Stimulated activated CD4-positive, alpha-beta T cell treated with anti-CD3 and anti-CD28 coated beads, Interleukin-12 subunit alpha, Interleukin-12 subunit beta, amount 100 ng/mL, for 24 hours (primary cell): ENCODE data around the gene PRDM5.

Experiments used
- DNase-seq, 2 experiments: peaks; one replicate each; pipeline ENCODE4 v3.0.0-alpha.2; 2020; ENCODE audit warnings: low read depth in 2 of 2

The PRDM5 gene

DNA sequence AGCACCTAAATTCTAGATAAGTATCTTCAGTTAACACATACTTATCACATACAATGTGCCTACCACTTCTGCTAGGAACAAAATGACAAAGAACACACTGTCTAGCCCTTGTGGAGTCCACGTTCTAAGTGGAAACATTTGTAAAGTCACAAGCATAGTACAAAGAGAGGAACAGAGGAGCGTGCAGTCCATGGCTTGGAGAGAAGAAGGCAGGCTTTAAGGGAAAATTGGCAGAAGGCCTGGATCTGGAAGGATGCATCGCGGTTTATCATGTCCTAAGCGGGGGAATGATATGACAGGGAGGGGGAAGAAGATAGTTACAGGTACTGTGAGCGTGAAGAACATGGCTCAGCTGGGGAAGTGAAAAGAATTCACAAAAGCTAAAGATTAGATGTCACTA is 218.0 kb downstream of the PRDM5 start:
- no peak for DNase-seq

- no peak for DNase-seq
These were observed 218.6 kb downstream of the PRDM5 start for GRCh38 chr4:120703908-120704307.

DNA sequence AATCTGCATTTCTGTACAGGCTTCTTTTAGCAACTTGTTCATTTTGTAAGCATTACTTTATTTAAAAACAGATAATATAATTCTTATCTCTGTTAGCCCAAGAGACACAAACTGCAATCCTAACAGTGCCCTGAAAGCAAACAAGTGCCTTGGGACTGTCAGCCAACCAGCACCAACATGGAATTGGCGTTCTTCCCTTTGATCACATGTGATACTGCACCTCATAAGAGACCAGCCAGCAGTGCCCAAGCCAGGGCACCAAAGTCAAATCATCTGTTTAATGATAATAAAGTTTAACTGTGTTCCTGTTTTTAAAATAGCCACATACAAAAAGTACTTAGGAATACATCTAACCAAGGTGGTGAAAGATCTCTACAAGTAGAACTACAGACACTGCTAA is 223.2 kb downstream of the PRDM5 start:
- no peak for DNase-seq

DNA sequence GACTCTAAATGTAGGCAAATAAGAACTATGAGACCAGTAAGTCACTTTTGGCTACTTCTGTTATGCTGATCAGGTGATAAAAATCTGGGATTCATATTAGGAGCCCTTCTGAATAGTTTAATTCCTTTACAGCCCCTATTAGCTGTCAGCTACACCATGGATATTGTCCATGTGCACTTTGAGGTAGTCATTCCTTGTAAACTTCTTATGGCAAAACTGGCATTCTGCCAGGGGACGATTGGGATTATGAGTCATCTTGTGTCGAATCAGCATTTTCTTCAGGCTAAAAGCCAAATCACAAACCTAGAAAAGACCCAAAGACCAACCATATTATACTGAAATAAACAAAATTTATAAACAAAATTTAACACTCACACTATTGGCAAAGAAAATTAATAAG is 227.6 kb downstream of the PRDM5 start:
- no peak for DNase-seq

DNA sequence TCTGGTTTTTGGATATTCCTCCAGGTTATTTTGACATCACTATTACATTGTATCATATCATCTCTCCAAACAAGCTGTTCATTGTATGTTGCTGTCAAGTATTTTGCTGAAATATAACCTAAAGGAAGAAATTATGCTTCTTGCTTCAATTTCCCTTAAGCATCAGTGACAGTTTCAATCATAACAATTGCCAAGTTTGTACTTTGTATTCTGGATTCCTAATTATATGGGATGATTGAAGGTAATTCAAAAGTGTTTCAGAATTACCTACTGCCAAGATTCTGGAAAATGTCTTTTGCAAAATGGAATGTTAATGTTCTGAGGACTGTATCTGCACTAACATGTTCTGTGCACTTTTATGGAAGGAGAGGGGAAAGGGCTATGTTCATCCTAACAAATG is 228.7 kb downstream of the PRDM5 start:
- no peak for DNase-seq

DNA sequence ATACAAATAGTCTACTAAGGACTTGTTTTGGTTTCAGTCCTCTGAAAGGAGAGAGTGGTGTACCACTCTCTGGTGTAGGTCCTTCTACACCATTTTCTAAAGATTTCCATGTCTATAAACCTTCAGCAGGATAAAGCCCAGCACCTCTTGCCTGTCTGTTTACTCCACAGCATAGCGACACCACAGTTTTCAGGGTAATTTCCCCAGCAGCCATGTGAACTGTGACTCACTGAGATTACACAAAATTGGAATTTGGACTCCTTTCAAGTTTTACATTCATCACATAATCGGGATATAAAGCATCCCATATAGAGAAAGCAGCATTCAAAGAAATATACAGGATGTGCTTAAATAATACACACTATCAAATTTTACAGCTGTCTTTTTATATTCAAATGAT is 229.6 kb downstream of the PRDM5 start:
- DNase-seq: no peak

GRCh38 chr4:120691536-120691935 is 231.0 kb downstream of the PRDM5 start:
- no peak for DNase-seq

DNA sequence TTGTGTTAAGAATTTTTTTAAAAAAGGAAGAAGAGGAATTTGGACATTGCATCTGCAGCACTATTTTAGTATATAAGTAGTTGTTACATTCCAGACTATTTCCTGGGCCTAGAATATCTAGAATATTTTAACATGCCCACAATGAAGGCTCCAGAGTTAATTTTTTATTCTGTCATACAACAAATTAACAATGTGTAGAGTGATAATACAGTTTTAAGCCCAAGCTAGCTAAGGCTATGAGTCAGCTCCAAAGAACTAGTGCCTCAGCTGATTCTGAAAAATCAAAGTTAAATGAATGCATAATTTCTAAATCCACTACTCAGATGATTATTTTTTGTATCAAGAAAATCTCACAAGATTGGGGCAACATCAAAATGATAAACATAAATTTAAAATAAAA is 231.4 kb downstream of the PRDM5 start:
- DNase-seq: no peak

DNA sequence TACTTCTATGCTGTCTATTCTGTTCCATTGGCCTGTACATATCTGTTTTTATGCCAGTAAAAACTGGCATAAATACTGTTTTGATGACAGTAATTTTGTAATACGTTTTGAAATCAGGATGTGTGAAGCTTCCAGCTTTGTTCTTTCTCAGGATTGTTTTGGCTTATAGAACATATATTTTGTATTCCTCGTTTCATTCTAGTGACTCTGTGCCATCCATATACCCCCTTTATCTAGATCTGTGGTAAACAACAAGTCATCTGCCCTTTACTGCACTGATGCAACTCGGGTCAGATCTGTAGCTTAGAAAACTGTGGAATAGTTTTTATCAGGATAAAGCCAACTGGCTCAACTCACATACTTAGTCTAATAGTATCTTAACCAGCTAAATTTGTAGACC is 233.7 kb downstream of the PRDM5 start:
- DNase-seq: no peak

GRCh38 chr4:120685756-120686278 is 236.7 kb downstream of the PRDM5 start:
- DNase-seq: no peak

DNA sequence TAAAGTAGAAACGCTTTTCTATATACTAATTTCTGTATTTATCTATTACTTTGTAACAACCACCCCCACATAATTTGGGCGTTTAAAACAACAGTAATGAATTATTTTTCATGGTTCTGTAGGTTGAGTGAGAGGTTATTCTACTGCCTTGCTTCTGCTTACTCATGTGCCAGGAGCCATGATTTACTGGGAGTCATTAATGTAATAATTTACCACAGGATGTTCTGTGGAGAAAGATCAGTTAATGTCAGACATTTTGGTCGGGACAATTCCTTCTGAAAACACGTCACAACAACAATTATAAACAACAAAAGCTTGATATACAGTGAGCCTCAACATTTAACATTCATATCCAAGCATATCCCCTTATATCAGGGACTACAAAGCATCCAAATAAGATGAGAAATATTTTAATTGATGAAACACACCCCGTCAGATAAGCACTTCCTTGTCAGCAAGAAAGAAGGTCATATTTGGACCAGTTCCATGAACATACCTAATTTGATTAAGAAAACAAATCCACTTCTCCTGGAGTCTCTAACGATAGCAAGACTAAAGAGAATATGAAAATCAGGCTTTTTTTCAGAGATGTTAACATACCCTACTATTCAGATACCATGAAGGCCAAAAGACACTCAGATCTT is 238.5 kb downstream of the PRDM5 start:
- no peak for DNase-seq

DNA sequence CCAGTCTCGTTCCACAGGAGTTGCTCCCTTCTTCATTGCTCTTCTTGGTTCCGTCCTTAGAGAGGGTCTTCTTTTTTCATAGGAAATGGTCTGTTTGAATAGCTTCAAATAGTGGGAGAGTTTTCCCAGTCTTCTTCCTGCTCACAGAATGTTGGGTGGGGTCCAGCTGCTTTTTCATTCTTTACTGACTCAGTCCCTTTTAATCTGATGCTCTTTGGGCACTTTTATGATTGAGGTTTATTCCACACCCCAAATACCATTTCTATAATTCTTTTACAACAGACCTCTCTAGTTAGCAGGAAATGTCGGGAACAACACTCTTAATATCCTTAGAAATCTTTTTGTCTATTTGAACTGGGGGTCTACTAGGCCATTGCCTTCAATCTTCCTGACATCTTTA is 239.5 kb downstream of the PRDM5 start:
- no peak for DNase-seq

DNA sequence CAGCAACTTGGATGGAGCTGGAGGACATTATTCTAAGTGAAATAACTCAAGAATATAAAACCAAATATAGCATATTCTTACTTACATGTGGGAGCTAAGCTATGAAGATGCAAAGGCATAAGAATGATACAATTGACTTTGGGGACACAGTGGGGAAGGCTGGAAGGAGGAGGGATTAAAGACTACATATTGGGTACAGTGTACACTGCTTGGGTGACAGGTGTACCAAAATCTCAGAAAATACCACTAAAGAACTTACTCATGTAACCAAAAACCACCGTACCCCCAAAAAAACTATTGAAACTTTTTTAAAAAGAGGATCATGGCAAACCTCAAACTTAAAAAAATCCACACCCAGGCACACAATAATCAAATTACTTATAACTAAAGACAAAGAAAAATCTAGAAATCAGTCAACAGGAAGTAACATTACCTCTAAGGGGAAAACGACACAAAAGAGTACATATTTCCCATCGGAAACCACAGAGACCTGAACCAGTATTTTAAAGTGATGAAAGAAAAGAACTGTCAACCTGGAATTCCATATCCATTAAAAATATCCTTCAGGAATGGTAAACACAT is 241.8 kb downstream of the PRDM5 start:
- no peak for DNase-seq

DNA sequence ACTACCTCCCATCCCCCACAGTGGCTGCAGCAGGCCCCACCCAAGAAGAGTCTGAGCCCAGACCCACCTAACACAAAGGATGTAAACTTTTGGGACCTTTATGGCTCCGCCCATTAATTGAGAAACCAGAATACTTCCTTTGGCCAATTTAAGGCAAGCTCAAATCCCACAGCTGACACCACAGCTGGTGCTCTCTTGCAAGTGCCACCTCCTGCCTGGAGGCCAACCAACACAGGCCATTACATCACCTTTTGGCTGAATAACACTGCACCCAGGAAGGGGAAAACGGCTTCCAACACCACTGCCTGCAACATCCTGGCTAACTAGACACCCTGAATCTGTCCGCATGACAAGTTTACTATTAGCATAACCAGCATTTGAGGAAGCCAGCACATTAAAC is 248.8 kb downstream of the PRDM5 start:
- no peak for DNase-seq

- DNase-seq: no peak
These were observed 249.9 kb downstream of the PRDM5 start for GRCh38 chr4:120672558-120673147.

- DNase-seq: no peak
These were observed 250.4 kb downstream of the PRDM5 start for GRCh38 chr4:120672076-120672475.

GRCh38 chr4:120671538-120671937 is 251.0 kb downstream of the PRDM5 start:
- DNase-seq: no peak

DNA sequence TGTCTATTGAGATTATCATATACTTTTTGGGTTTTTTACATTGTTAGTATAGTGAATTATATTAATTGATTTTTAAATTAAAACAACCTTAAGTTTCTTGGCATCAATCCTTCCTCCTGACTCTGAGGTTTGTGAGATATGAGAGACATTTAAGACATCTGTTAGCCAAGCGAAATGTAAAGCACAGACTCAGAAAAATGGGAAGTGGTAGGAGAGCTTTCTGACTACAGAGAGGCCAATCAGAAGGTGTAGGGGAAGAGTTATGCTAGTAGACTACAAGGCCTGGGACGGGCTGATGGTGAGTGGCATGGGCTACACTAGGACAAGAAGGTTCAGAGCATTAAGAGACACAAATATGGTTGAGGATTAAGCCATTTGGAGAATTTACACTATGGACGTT is 255.4 kb downstream of the PRDM5 start:
- DNase-seq: no peak

GRCh38 chr4:120664851-120665250 is 257.7 kb downstream of the PRDM5 start:
- DNase-seq: no peak

GRCh38 chr4:120659616-120660170 is 262.8 kb downstream of the PRDM5 start:
- no peak for DNase-seq

GRCh38 chr4:120658772-120659171 is 263.8 kb downstream of the PRDM5 start:
- no peak for DNase-seq

DNA sequence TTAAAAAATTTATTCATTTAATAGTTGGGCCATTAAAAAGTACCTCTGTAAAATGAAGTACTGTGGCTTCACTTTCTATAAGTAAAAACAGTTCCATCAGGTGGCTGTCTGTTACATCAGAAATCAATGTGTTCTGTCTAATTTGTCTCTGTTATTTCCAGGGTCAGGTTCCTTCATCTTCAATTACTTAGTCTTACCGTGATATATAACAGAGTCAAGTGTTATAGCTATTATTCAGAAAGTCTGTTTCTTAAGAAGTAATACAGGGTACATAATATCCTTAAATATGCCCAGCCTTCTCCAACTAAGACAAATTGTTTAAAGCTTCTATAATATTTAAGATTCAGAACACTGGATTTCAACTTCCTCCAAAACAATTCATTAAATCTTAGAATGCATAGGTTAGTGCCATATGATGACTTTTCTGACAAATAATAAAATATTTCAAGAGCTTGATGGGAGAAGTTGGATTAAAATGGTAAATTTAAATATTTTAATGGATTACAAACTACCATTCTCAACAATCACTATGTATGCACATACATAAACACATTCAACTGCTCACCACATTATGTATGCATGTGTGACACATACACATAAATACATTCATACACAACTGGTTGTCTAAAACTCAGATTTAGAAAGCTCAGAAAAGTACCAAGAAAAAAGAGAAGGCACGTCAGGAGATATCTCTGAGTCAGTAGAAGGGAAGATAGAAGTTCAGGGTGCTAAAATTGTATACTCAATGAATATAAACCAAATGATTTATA is 268.5 kb downstream of the PRDM5 start:
- DNase-seq: no peak
